ENCODE measurements around the gene NFATC2. TPM values are rescaled to one million over a fixed set of nuclear protein-coding genes. Genes with fewer than 3 reads are reported as not detected.

NFATC2 gene
- total RNA-seq, 1 donor from 2014 or later, result 2.7 TPM

DNA sequence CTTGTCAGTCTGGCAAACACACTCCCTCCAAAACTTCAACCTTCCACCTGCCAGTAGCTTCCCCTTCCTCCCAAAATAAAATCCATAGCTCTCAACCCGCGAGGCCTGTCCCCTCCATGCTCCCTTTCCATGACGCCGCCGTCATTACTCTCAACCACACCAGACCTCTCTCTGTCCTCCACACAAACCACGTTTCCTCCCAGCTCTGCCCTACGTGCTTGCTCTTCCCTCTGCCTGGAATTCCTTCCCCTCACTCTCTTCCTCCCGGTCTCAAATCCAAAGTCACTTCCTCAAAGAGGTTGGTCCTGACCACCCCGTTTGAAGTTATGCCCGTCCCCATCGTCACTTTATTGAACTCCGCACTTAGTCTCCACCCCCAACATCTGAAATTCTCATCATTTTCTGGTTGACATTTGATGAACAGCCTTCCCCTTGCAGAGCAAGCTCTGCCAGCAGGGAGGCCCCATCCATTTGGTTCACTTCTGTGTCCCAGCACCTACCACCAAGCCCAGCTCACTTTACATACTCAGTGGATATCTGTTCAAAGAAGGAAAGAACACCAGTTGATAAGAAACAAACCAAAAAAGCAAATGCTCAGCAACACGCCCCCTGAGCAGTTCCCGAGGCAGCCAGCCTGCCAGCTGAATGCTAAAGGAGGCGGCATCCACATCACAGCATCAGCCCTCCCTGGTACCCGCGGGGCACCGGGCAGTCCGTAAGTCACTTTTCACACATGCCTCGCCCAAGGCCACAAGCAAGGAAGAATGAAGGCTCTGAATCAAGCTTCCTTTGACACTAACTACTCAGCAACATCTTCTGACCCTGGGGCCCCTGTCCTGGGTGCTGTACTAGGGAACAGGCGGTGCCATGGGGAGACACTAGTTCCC lies 125.0 kb downstream of the NFATC2 start:
- DNase-seq (ENCODE audit: low read depth in 2 of 2), result peak; percentile 15 to 52

DNA sequence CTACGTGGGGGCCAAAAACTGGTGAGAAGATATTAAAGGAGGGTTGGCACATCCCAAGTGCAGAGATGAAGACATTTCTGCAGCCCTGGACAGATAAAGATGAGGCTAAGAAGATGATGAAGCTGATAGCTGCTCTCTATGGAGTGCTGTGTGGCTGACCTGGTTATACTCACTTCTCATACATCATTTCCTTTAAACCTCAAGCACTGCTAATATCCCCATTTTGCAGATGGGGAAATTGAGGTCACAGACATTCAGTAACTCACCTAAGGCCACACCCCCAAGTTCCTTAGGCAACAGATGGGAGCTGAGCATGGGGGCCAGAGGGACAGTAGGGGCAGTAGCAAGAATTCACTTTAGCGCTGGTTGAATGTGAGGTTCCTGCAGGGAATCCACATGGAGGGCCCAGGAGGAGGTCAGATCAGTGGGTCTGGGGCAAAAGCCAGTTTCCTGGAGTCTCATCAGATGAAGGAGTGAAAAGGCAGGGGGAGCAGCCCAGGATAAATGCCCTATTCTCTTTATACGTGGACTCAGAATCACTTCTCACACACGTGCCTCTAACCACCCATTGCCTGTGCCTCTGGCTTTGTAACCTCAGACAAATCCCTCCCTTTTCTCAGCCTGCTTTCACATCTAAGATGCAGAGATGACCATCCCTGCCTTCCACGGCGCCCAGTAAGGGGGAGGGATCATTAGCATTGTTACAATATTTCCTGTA lies 125.8 kb downstream of the NFATC2 start:
- no peak for DNase-seq (ENCODE audit: low read depth in 2 of 2)

DNA sequence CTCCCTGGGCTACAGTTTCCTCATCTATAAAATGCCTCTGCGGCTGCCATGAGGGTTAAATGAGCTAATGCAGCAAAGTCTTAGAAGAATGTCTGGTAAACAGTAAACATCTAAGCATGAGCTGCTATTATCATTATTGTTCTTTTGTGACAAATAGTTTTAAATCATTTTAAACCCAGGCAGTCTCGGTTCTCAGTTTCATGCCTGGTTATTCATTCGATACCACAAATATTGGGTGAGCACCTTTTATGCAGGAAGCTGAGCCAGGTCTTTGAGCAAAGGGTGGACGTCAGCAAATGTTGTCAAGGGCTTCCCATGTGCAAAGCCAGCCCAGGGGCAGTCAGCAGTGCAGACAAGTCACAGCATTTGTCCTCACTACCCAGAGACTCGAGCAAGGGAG lies 128.7 kb downstream of the NFATC2 start:
- no peak for DNase-seq (ENCODE audit: low read depth in 2 of 2)

DNA sequence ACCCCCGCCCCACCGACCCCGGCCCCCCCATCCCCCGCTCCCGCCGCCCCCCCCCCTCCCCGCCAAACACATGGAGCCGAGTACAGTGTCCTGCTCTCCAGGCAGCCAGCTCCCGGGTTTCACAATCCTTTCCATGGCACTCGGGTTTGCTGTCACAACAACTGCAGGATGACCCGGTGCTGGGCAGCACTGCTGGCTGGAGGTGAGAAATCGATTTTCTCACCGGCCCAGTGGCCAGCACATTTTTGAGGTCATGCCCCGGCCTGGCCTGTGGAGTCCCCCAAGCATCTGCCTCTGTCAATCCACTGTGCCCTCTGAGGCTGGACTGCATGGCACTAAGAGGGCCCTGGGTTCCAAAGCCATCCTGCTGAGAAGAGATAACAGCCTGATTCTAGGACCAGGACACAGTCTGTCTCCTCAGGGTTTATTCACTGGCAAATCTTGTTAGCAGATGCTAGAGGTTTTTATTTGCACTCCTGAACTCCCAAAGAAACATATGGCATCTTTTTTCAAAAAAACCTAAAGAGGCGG lies 129.5 kb downstream of the NFATC2 start:
- DNase-seq (ENCODE audit: low read depth in 2 of 2), result peak; percentile 48 to 90

DNA sequence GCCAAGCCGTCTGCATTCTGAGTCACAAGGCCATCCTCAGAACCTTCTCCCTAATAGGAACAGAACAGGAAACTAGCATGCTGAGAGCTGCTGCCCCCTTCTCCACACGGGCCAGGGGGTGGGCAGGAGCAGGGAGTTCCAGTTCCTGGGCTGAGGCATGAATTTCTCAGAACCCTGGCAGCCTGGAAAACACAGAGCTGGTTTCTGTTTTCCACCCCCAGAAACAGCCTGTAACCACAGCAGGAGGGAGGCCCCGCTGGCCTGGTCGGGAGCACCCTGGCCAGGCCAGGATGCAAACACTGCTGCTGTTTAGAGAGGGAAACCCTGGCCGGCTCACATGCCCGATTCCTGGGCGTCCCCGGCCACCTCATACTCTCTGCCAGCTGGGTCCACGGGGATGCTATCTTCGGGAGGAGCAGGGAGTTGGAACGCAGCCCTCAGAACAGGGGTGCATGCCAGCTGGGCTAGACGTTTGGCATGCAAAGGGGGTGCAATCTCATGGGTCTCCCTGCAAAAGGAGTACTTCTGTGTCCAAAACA lies 130.1 kb downstream of the NFATC2 start:
- peak; percentile 55 to 62 for DNase-seq (ENCODE audit: low read depth in 2 of 2)

DNA sequence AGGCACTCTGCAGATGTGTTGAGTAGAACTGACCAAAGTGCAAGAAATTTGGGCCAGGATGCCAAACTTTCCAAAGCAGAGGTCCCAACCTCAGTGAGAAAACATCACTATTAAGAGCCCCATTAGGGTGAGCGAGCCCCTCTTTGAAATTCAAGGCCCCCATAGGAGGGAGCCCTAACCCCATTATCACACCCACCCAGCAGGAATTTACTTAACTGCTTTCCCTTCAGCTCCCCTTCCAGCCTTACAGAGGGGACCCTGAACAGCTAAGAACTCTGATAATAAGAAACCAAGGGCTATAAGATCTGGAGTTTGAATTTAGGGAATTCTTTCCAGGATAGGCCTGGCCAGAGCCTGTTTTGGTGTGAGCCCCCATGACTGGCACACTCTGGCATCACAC lies 130.6 kb downstream of the NFATC2 start:
- DNase-seq (ENCODE audit: low read depth in 2 of 2), result peak in 1 of 2 donors; percentile 19

DNA sequence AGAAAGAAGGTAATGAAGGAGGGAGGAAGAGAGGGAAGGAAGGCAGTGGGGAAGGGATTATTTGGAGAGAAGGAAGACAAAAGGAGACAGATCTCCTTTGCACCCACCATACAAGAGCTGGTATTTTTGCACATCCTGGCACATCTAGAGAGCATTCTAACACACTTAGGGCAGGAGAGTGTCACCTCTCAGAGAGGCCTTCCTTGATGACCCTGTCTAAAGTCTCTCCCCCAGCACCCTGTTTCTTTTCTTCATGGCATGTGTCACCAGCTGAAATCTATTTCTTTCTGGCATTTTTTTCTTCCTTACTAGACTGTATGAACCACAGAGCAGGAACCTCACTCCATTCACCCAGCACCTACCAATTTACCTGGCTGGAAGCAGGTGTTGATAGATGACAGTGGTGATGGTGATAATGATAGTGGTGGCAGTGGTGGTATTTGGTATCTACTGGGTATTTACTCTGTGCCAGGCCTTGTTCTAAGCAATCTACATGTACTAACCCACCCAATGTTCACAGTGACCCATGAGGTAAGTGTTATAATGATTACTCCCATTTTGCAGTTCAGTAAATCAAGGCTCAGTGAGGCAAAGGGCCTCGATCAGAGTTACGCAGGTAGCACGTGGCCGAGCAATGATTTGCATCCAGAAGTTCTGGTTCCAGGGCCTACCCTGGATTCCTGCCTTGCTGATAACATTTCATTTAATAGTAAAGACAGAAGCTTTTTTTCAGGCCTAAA lies 131.8 kb downstream of the NFATC2 start:
- DNase-seq (ENCODE audit: low read depth in 2 of 2), result no peak

DNA sequence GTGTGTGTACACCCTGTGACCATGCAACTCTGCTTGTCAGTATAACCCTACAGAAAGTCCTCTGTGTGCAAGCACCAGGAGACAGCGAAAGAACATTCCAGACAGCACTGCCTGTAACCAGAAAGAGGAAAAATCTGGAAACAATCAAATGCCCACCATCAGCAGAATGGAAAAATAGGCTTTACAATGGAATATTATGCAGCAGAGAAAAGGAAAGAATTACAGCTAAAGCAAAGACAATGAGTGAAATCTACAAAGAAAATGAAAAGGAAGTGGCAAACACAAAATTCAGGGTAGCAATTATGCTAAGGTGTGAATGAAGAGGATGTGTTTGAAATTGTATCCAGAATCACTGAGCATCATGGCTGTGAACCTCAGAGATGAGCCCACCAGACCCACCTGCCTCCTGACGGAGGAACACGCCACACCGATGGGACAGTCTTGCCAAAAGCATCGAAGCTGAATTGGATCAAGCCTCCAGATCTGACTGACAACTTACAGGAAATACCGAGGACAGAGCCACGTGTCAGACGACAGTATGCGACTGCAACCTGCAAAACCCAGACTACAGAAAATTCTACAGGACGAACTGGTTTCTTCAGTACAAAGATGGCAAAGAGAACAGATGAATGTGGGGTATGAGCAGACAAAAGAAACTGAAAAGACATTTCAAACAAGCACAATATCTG lies 133.2 kb downstream of the NFATC2 start:
- DNase-seq (ENCODE audit: low read depth in 2 of 2), result no peak

DNA sequence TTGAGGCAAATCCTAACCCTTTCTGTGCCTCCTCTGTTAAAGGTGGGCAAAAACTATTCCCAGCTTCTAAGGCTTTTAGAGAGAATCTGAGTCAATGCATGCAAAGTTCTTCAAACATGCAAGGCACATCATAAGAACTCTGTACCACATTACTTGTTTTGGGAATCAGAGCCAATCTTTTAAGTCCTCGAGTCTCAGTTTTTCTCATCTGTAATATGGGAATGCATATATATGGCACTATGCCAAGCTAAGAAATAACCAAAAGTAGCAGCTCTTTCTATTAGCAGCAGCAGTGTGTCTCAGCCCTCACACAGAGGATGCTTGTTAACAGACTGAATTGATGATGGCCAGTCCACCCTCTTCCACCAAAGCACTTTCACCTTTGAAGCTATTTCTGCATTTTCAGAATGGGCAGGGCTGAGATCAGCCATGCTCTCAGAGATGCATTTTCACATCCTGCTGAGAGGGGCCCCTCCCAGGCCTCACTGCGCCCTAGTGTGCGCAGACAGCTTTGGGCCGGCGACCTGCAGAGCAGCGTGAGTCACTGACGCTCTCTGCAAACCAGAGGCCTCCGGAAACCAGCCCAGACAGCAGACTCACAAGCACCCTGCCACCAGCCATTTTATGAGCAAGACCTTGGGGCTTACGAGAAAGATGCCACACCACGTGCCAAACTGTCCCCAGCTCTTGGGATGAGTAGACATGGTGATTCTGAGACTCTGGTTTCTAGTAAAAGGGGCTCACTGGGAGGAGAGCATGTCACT lies 138.0 kb downstream of the NFATC2 start:
- DNase-seq (ENCODE audit: low read depth in 2 of 2), result peak in 1 of 2 donors; percentile 45

DNA sequence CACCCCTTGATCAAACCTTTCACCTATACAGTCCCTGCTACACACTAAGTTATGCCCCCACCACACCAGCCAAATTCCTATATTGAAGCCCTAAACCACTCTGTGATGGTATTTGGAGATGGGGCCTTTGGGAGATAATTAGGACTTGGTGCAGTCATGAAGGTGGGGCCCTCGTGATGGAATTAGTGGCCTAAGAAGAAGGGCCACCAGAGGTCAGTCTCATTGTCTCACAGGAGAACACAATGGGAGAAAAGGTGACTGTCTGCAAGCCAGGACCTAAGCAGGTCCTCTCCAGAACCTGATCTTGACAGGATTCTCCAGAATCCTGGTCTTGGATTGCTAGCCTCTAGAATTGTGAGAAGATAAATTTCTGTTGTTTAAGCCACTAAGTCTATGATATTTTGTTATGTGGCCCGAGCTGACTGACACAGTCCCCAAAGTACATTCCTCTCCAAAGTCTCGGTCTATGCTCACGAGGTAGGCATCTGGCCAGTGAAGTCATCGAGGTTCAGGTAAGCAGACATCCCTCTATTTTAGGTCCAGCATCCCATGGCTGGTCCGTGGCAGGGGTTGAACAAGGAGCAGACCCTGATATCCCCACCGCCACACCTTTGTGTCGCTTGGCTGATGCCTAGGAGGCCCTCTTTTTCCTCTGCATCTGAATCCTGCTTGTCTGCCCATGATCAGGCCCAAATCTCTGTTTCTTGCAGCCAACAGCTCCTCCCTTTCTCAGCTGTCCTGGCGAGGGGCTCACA lies 138.9 kb downstream of the NFATC2 start:
- DNase-seq (ENCODE audit: low read depth in 2 of 2), result no peak

DNA sequence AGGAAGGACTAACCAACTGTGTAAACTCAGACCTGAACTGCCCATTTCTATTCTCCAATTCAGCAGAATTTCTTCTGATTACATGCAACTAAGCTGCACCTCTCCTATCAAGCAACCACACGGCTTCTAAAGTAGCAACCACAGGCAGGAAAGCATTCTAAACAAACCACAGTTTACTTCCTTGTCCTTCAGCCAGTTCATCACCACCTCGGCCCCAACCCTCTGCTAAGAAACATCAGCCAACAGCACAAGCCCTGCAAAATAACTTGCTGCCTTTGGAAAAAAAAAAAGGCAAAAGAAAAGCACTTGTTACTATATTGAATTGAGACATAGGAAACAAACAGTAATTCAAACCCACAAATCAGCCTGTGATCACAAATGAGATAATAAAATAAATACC lies 140.3 kb downstream of the NFATC2 start:
- DNase-seq (ENCODE audit: low read depth in 2 of 2), result no peak

DNA sequence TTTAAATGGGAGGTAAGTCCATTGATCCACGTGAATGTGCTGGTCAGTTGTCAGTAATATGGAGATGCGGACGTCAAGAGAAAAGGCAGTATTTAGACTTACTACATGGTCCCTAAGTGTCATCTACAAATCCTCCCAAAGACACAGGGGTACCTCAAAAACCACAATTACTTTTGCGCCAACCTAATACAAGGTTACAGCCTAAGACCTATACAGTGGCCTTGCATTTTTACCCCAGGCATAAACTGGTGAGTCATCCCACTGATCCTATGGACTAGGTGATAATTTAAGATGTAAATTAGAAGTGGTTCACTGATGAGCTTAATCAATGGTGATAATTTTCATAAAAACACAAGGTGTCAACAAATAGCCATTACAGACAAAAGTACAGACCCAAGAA lies 141.0 kb downstream of the NFATC2 start:
- no peak for DNase-seq (ENCODE audit: low read depth in 2 of 2)

DNA sequence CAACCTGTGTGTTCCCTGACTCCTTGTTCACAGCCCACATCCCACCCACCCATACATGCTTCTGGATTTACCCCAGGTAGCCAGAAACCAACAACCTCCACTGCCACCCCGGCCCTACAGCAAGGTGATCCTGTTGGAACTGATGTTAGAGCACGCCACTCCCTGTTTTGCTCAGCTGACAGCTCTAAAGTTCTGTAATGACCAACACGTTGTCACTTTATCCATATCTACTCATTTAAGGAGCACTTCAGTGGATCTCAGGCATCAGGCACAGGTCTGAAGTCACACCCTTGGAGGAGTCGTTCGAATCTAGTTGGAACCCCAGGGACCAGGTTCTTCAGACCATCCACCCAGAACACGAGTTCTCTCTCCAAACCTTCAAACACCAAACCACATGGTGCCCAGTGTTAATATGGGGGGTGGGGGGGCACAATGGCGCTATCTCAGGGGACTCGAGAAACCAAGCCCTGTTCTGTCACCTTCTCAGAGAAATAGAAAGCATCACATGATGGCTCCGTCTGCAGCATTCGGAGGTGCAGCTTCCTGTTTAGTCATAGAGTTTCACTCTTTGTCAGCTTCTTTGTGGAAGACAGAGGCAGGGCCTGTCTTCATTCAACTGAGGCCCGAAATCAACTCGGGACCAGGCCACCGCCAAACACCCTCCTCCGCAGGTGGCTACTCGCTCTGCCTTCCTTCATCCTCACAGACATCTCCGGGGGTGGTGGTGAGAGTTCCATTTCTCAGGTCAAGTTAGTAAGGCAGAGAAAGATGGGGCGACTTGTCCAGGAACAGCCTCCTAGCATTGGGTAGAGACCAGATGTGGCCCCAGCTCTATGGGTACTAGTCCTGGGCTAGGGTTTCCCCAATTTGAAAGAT lies 142.2 kb downstream of the NFATC2 start:
- DNase-seq (ENCODE audit: low read depth in 2 of 2), result peak in 1 of 2 donors; percentile 51

DNA sequence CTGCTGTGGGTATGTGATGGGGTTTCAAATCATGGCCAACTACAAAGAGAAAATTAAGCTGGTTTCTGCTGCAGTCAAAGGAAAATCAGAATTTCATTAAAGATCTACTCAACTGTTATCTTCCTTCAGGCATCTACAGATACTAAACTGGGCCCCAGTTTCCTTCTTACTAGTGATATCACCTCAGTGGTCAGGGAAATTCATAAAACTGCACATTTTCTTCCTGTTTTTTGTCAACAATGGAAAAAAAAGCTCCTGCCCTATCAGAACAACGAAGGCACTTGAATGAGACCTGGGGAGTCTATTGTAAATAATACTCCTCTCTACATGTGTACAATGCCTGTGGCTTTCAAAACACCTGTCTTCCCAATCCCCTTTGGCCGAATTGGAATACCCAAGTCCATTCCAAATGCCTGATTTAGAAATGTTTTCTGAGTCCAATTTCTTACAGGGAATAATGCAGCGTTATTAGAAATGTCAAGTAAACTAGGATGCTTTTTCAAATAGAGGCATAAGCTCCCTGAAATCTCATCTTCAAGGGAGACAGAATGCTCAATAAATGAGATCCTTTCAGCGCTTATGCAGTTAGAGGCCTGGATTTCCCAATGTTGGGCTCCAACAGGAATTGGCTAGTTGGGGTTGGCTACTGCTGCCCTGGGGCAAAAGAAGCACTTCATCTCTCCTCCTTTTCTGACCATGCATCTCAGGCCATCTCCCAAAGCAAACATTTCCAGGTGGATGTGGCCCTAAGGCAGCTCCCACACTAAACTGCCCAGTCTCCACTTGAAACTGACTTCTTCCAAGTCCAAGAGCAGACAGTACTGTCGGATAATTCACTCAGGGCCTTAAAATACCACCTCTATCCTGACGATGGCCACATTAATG lies 143.3 kb downstream of the NFATC2 start:
- no peak for DNase-seq (ENCODE audit: low read depth in 2 of 2)

DNA sequence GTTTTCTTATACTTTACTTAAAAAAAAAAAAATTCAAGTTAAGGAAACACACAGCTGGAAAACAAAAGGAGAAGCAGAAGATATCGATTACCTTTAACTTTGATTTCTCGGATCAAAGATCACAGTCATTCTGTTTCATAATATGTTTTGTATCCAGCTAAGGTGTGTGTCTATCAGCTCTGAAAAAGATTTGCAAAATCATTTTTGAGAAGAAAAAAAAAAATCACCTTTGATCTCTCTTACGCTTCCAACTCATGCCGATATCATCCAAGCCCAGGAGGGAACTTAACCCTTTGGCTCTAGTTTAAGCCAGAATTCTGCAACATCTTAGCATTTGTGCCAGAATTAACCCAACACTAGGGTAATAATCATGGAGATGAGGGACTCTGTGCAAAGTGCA lies 144.0 kb downstream of the NFATC2 start:
- no peak for DNase-seq (ENCODE audit: low read depth in 2 of 2)

DNA sequence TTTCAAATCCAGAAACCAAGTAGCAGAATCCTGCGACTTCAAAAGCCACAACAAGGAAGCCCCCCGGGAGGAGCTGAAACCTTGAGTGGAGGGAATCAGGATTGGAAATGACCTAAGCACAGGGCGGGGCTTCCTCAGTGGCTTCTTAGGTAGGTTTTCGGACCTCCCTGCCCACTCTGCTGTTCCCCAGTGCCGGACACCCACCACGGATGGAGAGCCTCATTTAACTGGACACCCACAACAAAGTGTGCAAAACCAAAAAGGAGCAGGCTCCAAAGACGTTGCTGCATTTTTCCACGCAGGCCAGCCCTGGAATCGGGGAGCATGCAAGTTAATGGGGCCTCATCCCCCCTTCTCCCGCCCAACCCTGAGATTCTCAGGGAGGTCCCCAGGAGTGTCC lies 144.4 kb downstream of the NFATC2 start:
- DNase-seq (ENCODE audit: low read depth in 2 of 2), result no peak

DNA sequence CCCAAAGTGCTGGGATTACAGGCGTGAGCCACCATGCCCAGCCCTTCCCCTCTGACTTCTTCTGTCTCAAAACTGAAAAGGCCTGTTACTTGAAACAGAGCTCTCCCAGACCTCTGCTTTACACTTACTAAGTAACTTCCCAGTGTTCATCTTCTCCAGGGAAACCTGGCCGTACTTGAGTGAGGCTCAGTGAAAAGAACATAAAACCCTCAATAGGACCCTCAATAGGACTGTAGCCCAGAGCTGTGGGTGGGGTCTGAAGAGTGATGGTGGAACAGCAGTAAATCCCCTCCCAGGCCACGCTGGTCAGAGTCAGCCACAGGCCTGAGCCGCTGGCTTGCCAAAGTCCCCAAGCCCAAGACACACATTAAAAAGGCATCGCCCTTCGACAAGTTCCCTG lies 145.4 kb downstream of the NFATC2 start:
- DNase-seq (ENCODE audit: low read depth in 2 of 2), result no peak

Data from dermis microvascular lymphatic vessel endothelial cell (primary cell).